Measurements from ENCODE around the gene ATP9A.

Gene ATP9A

GRCh38 chr20:51595744-51596143, 172.4 kb downstream of the ATP9A start:
- no peak for DNase-seq

GRCh38 chr20:51595058-51595532, 173.1 kb downstream of the ATP9A start:
- DNase-seq: peak; percentile 92

GRCh38 chr20:51594236-51595057, 173.7 kb downstream of the ATP9A start:
- peak; percentile 23 for DNase-seq

- no peak for DNase-seq
These were observed 174.6 kb downstream of the ATP9A start for GRCh38 chr20:51593584-51593983.

- no peak for DNase-seq
These were observed 175.6 kb downstream of the ATP9A start for GRCh38 chr20:51592564-51592963.

GRCh38 chr20:51591871-51592270, 176.3 kb downstream of the ATP9A start:
- DNase-seq: no peak

- no peak for DNase-seq
These were observed 179.4 kb downstream of the ATP9A start for GRCh38 chr20:51588762-51589161.

- no peak for DNase-seq
These were observed 181.0 kb downstream of the ATP9A start for GRCh38 chr20:51587145-51587544.

GRCh38 chr20:51586005-51586440, 182.2 kb downstream of the ATP9A start:
- DNase-seq: peak; percentile 27

GRCh38 chr20:51585148-51585547, 183.0 kb downstream of the ATP9A start:
- no peak for DNase-seq

GRCh38 chr20:51584737-51585136, 183.5 kb downstream of the ATP9A start:
- no peak for DNase-seq

GRCh38 chr20:51584116-51584515, 184.1 kb downstream of the ATP9A start:
- DNase-seq: no peak

- DNase-seq: no peak
These were observed 184.7 kb downstream of the ATP9A start for GRCh38 chr20:51583499-51583898.

- no peak for DNase-seq
These were observed 185.1 kb downstream of the ATP9A start for GRCh38 chr20:51583073-51583472.

GRCh38 chr20:51581571-51581970, 186.6 kb downstream of the ATP9A start:
- DNase-seq: no peak

GRCh38 chr20:51579137-51579536, 189.1 kb downstream of the ATP9A start:
- no peak for DNase-seq

GRCh38 chr20:51578145-51578459, 190.1 kb downstream of the ATP9A start:
- DNase-seq: no peak

GRCh38 chr20:51577432-51578144, 190.6 kb downstream of the ATP9A start:
- DNase-seq: no peak

GRCh38 chr20:51575486-51575885, 192.7 kb downstream of the ATP9A start:
- no peak for DNase-seq

- no peak for DNase-seq
These were observed 193.7 kb downstream of the ATP9A start for GRCh38 chr20:51574248-51575033.

- no peak for DNase-seq
These were observed 194.5 kb downstream of the ATP9A start for GRCh38 chr20:51573576-51574243.

- no peak for DNase-seq
These were observed 196.8 kb downstream of the ATP9A start for GRCh38 chr20:51571460-51571794.

Measured in MV-4-11 (cell line).